B cell (primary cell): ENCODE measurements around the gene MSH2. TPM values are rescaled to one million over a fixed set of nuclear protein-coding genes. Genes with fewer than 3 reads are reported as not detected.

Source experiments
- ATAC-seq: fragments of 200-7000 bp; cut with Tn5 transposase; one replicate; pipeline ENCODE4 v1.10.0; 2021; ENCODE audit warnings: low read depth, mild to moderate bottlenecking, moderate number of reproducible peaks, moderate library complexity
- CTCF ChIA-PET: fragments of 350-600 bp; sonication (Branson Sonifier 250); formaldehyde crosslinking; loops from one replicate; lab custom pipeline; 2021; ENCODE audit warnings: antibody characterized with exemption, inconsistent platforms; lab: Charles Lee
- POLR2A ChIA-PET: fragments of 350-600 bp; sonication (Branson Sonifier 250); formaldehyde crosslinking; loops from one replicate; lab custom pipeline; 2021; ENCODE audit warnings: antibody characterized with exemption; lab: Charles Lee
- DNase-seq: peaks from one replicate; pipeline ENCODE4 v3.0.0; 2013
- H2AFZ ChIP-seq: 2 replicates; pipeline ENCODE4 v1.6.1; 2012; ENCODE audit warnings: mild to moderate bottlenecking, low read depth, low read length; ENCODE audit not compliant: insufficient read depth, poor library complexity, severe bottlenecking
- H3K27ac ChIP-seq, 2 donors: 1 replicate in 1 of 2; 2 replicates in 1 of 2; pipeline ENCODE4 v1.5.1; 2012 to 2013; ENCODE audit warnings: low read length in 2 of 2, mild to moderate bottlenecking in 2 of 2, moderate library complexity in 1 of 2
- H3K27me3 ChIP-seq, 4 experiments: fragments of 200-600 bp in 1 of 4; sonication (generic) in 1 of 4; replicated peaks in 1 of 4; 1 replicate in 2 of 4; 2 replicates in 2 of 4; pipeline versions ENCODE4 v1.6.1 to v1.7.0; 2013 to 2016; ENCODE audit warnings: low read length in 3 of 4, mild to moderate bottlenecking in 2 of 4, mixed read lengths in 1 of 4, moderate library complexity in 1 of 4; ENCODE audit not compliant: insufficient read depth in 4 of 4, control insufficient read depth in 3 of 4; ENCODE audit errors: control extremely low read depth in 1 of 4
- H3K36me3 ChIP-seq, 2 experiments: replicated peaks in 1 of 2; 1 replicate in 1 of 2; 2 replicates in 1 of 2; pipeline versions ENCODE4 v1.6.1 to v1.7.1; 2013; ENCODE audit warnings: low read length in 1 of 2; ENCODE audit not compliant: insufficient read depth in 2 of 2, control insufficient read depth in 1 of 2; ENCODE audit errors: control extremely low read depth in 1 of 2, extremely low read depth in 1 of 2
- H3K4me1 ChIP-seq, 2 donors: fragments of 200-600 bp in 1 of 2; sonication (generic) in 1 of 2; 1 replicate in 1 of 2; 2 replicates in 1 of 2; pipeline versions ENCODE4 v1.5.1 to v1.6.1; 2013 to 2017; ENCODE audit warnings: low read length in 2 of 2; ENCODE audit not compliant: control insufficient read depth in 2 of 2, insufficient read depth in 2 of 2
- H3K4me2 ChIP-seq: replicated peaks from 2 replicates; pipeline ENCODE3; 2012; ENCODE audit warnings: mild to moderate bottlenecking, low read depth, low read length; ENCODE audit not compliant: poor library complexity, severe bottlenecking
- H3K4me3 ChIP-seq, 5 experiments: fragments of 200-600 bp in 1 of 5; sonication (generic) in 1 of 5; 1 replicate in 3 of 5; 2 replicates in 2 of 5; pipeline versions ENCODE4 v1.5.1 to v1.7.0; 2011 to 2016; ENCODE audit warnings: low read length in 4 of 5, mild to moderate bottlenecking in 4 of 5, low read depth in 2 of 5, control low read depth in 1 of 5, moderate library complexity in 1 of 5; ENCODE audit not compliant: insufficient read depth in 1 of 5; ENCODE audit errors: control extremely low read depth in 1 of 5, extremely low read depth in 1 of 5
- H3K79me2 ChIP-seq: fragments of 200-600 bp; sonication (generic); one replicate; pipeline ENCODE4 v1.6.0; 2016; ENCODE audit warnings: low read length; ENCODE audit not compliant: control insufficient read depth, insufficient read depth
- H3K9ac ChIP-seq: fragments of 200-600 bp; sonication (generic); 2 replicates; pipeline ENCODE4 v1.6.1; 2017; ENCODE audit warnings: mild to moderate bottlenecking, low read length, moderate library complexity
- H3K9me3 ChIP-seq, 3 donors: one replicate each; pipeline versions ENCODE4 v1.6.1 to v1.7.1; 2013; ENCODE audit warnings: low read length in 2 of 3; ENCODE audit not compliant: control insufficient read depth in 2 of 3, insufficient read depth in 1 of 3; ENCODE audit errors: control extremely low read depth in 1 of 3
- H4K20me1 ChIP-seq: 2 replicates; pipeline ENCODE4 v1.6.0; 2012; ENCODE audit warnings: mild to moderate bottlenecking, low read length; ENCODE audit not compliant: insufficient read depth, control insufficient read depth, poor library complexity, severe bottlenecking
- H3K27ac Mint-ChIP-seq: one replicate; pipeline ENCODE4 v1.8.0; 2021; ENCODE audit warnings: mixed read lengths
- H3K27me3 Mint-ChIP-seq: one replicate; pipeline ENCODE4 v1.8.0; 2021; ENCODE audit warnings: mixed read lengths
- H3K4me1 Mint-ChIP-seq: one replicate; pipeline ENCODE4 v1.8.0; 2021; ENCODE audit warnings: mixed read lengths
- H3K4me3 Mint-ChIP-seq: one replicate; pipeline ENCODE4 v1.8.0; 2021; ENCODE audit warnings: mixed read lengths
- H3K9me3 Mint-ChIP-seq: one replicate; pipeline ENCODE4 v1.8.0; 2022; ENCODE audit warnings: mixed read lengths; ENCODE audit not compliant: insufficient read depth
- CTCF ChIP-seq: fragments of 200-600 bp; IDR thresholded peaks from one replicate; pipeline ENCODE4 v1.8.0; 2022; ENCODE audit warnings: antibody characterized with exemption, mild to moderate bottlenecking
- EZH2 ChIP-seq: IDR thresholded peaks from 2 replicates; pipeline ENCODE4 v1.6.1; 2012; ENCODE audit warnings: borderline replicate concordance, low read depth, mild to moderate bottlenecking, moderate library complexity, low read length; ENCODE audit not compliant: insufficient read depth, poor library complexity, severe bottlenecking
- WGBS: methylation state at CpG from one replicate; pipeline ENCODE4 v1.1.5; 2013; ENCODE audit warnings: missing lambda C conversion rate; ENCODE audit not compliant: insufficient coverage; 5-methylcytosine and 5-hydroxymethylcytosine counted together
- intact Hi-C: fragments of 100-400 bp; cut with micrococcal nuclease; formaldehyde crosslinking; loops from one replicate; pipeline ENCODE4 v1.10.0; 2022
- polyA plus RNA-seq: library from polyadenylated mRNA; depleted of rRNA; stranded (reverse); fragments of >200 nt; gene quantifications from 2 replicates; pipeline ENCODE4 v1.2.3, GENCODE V29; 2012
- total RNA-seq, 2 donors: library from RNA; stranded (reverse); fragments of 120-200 nt in 1 of 2; gene quantifications; 1 replicate in 1 of 2; 2 replicates in 1 of 2; pipeline versions ENCODE4 v1.2.3 to v1.2.4, GENCODE V29; 2013 to 2022

MSH2 gene
- total and polyA plus RNA-seq, 2 donors (not counting 1 experiment from before 2014, with no cell fraction given) = 7.4 to 21.9 TPM

GRCh38 chr2:47389692-47390091 is 13.3 kb upstream of the MSH2 start:
- CTCF ChIA-PET = interaction anchor here (0.6 to 0.8 kb wide), 3 partner anchors 9 to 325 kb away, joined by 3 to 4 read pairs (median 3); no protein-coding TSS in a partner anchor
- Histone ChIP-seq H4K20me1 (no peaks in the 10 kb centered on the region), H3K36me3 (no peaks in the 10 kb centered on the region), H3K4me1 (no peaks in the 10 kb centered on the region), H3K9me3 (no peaks in the 10 kb centered on the region), H3K79me2 (no peaks in the 10 kb centered on the region), H3K9ac (no peak overlapping the region), H2AFZ (no peak overlapping the region), H3K27me3 (no peaks in the 10 kb centered on the region), H3K4me2 (no peak overlapping the region), H3K4me3 (no peak overlapping the region), H3K27ac (no peak overlapping the region)
- H3K9me3 Mint-ChIP-seq = no peaks in the 10 kb centered on the region
- peaks cover 4% of the 10 kb centered on the region for H3K27me3 Mint-ChIP-seq
- H3K27ac Mint-ChIP-seq = no peak overlapping the region
- ATAC-seq (no peak), DNase-seq (no peak)
- 100% methylated on average over 1 of the region's 1 CpG for WGBS
- POLR2A ChIA-PET = interaction anchor here (0.7 kb wide), 1 partner anchor 52 kb away, joined by 6 read pairs; no protein-coding TSS in a partner anchor
- no peaks in the 10 kb centered on the region for H3K4me1 Mint-ChIP-seq
- intact Hi-C loops = loop anchor here (5.0 kb wide), 1 partner anchor 378 kb away; no protein-coding TSS in a partner anchor
- H3K4me3 Mint-ChIP-seq = no peak overlapping the region
- TF ChIP-seq CTCF = no peak
- TF ChIP-seq EZH2 = no peak

GRCh38 chr2:47401789-47402554 is 984 bp upstream of the MSH2 start:
- no peak for TF ChIP-seq CTCF
- TF ChIP-seq EZH2 = no peak
- Histone ChIP-seq H3K4me3 (peak overlapping the region; percentile 46 to 97 (median 94)), H2AFZ (peak overlapping the region; percentile 88), H3K9ac (peak overlapping the region; percentile 83), H3K27ac (peak overlapping the region in 1 of 2 donors; percentile 47), H3K27me3 (no peaks in the 10 kb centered on the region), H3K4me2 (peak overlapping the region; percentile 81), H3K79me2 (peaks cover 28% of the 10 kb centered on the region), H3K4me1 (peaks cover 11 to 21% of the 10 kb centered on the region in 2 donors), H3K9me3 (peaks cover 0 to 2% (median 0%) of the 10 kb centered on the region in 3 donors), H3K36me3 (no peaks in the 10 kb centered on the region), H4K20me1 (peaks cover 6% of the 10 kb centered on the region)
- WGBS = 77% methylated on average over 29 of the region's 36 CpGs
- H3K27me3 Mint-ChIP-seq = no peaks in the 10 kb centered on the region
- POLR2A ChIA-PET = no interaction called here
- no peaks in the 10 kb centered on the region for H3K9me3 Mint-ChIP-seq
- H3K27ac Mint-ChIP-seq = peak overlapping the region; percentile 26
- no peak for ATAC-seq
- peaks cover 27% of the 10 kb centered on the region for H3K4me1 Mint-ChIP-seq
- CTCF ChIA-PET = interaction anchor here (1.3 to 1.6 kb wide), 3 partner anchors 14 to 365 kb away, joined by 6 to 9 read pairs (median 7); no protein-coding TSS in a partner anchor
- DNase-seq = peak; percentile 19
- peak overlapping the region; percentile 98 for H3K4me3 Mint-ChIP-seq
- intact Hi-C loops = loop anchor here (2.0 to 5.0 kb wide), 3 partner anchors 65 to 485 kb away; partner anchors contain the start of genes MCFD2 and MSH6
